ENCODE data around the gene GTF2IRD1. TPM values are rescaled to one million over a fixed set of nuclear protein-coding genes. Genes with fewer than 3 reads are reported as not detected.

Gene GTF2IRD1
- total RNA-seq, 1 experiment from 2014 or later = 53.6 TPM

DNA sequence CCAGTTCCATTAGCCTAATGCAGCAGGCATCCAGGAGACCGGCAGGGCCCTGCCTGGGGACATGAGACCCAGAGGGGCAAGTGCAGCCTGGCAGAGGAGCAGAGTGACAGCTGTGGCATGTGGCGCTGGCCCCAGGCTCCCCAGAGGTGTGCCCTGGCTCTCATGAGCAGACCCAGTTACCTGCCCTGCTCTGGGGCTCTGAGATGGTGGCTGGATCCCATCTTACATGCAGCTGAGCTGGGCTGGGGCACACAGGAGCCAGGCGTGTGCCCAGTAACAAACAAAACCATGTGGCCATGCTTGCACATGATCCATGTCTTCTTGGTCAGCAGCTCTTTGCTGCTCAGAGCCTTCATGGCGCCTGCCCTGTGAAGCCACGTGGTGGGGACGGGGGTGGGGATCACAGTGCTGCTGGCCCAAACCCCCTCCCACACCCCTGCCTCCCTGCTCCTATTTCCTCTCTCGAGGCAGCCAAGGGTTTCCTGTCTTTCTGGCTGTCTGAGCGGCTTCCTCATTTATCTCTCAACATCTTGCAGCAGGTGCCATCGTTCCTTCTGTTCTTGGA lies 163.6 kb downstream of the GTF2IRD1 start:
- CTCF ChIA-PET = interaction anchor here (0.7 kb wide), 1 partner anchor 193 kb away, joined by 3 read pairs; no protein-coding TSS in a partner anchor
- no peaks in the 10 kb centered on the region for H3K27me3 Mint-ChIP-seq (ENCODE audit: insufficient read depth, unreplicated experiment)
- Histone ChIP-seq H3K36me3 (ENCODE audit: control insufficient read depth, insufficient read depth, low read length) (no peaks in the 10 kb centered on the region), H3K4me1 (no peaks in the 10 kb centered on the region), H3K9me3 (no peaks in the 10 kb centered on the region), H3K4me3 (ENCODE audit: low read depth, low read length) (no peak overlapping the region), H3K27me3 (replicated peaks; ENCODE audit: control insufficient read depth, insufficient read depth, low read length) (no peaks in the 10 kb centered on the region)
- peaks cover 3% of the 10 kb centered on the region for H3K36me3 Mint-ChIP-seq (ENCODE audit: insufficient read depth, unreplicated experiment)
- POLR2A ChIA-PET = interaction anchor here (0.6 kb wide), 1 partner anchor 273 kb away, joined by 6 read pairs; no protein-coding TSS in a partner anchor
- H3K9me3 Mint-ChIP-seq (ENCODE audit: unreplicated experiment) = no peaks in the 10 kb centered on the region
- DNase-seq = no peak
- no peak overlapping the region for H3K4me3 Mint-ChIP-seq (ENCODE audit: unreplicated experiment)
- BruUV-seq (replicated peaks) = no TSS peak
- TF ChIP-seq, protein P1, sequence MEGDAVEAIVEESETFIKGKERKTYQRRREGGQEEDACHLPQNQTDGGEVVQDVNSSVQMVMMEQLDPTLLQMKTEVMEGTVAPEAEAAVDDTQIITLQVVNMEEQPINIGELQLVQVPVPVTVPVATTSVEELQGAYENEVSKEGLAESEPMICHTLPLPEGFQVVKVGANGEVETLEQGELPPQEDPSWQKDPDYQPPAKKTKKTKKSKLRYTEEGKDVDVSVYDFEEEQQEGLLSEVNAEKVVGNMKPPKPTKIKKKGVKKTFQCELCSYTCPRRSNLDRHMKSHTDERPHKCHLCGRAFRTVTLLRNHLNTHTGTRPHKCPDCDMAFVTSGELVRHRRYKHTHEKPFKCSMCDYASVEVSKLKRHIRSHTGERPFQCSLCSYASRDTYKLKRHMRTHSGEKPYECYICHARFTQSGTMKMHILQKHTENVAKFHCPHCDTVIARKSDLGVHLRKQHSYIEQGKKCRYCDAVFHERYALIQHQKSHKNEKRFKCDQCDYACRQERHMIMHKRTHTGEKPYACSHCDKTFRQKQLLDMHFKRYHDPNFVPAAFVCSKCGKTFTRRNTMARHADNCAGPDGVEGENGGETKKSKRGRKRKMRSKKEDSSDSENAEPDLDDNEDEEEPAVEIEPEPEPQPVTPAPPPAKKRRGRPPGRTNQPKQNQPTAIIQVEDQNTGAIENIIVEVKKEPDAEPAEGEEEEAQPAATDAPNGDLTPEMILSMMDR (IDR thresholded peaks at IDR 0.05; ENCODE audit: insufficient read depth in 1 of 2, low read depth in 1 of 2, low read length in 1 of 2, severe bottlenecking in 1 of 2, unreplicated experiment in 1 of 2) = no peak
- H3K27ac Mint-ChIP-seq (ENCODE audit: unreplicated experiment) = no peak overlapping the region
- H3K4me1 Mint-ChIP-seq (ENCODE audit: low read depth, unreplicated experiment) = peaks cover 5% of the 10 kb centered on the region
- intact Hi-C loops (cut with micrococcal nuclease; ENCODE audit: unreplicated experiment) = no loop called here

GRCh38 chr7:74619235-74619860 lies 165.6 kb downstream of the GTF2IRD1 start:
- ChIA-PET POLR2A (no interaction called here), CTCF (interaction anchor here (0.6 kb wide), 2 partner anchors 38 kb away, joined by 5 read pairs; partner anchors contain the start of gene GTF2I)
- BruUV-seq (replicated peaks) = no TSS peak
- TF ChIP-seq, protein P1 (IDR thresholded peaks at IDR 0.05; ENCODE audit: insufficient read depth in 1 of 2, low read depth in 1 of 2, low read length in 1 of 2, severe bottlenecking in 1 of 2, unreplicated experiment in 1 of 2) = no peak
- H3K4me3 ChIP-seq (ENCODE audit: low read depth, low read length) = no peak overlapping the region
- Mint-ChIP-seq H3K27ac (ENCODE audit: unreplicated experiment) (no peak overlapping the region), H3K27me3 (ENCODE audit: insufficient read depth, unreplicated experiment) (no peaks in the 10 kb centered on the region), H3K9me3 (ENCODE audit: unreplicated experiment) (no peaks in the 10 kb centered on the region), H3K4me3 (ENCODE audit: unreplicated experiment) (no peak overlapping the region), H3K36me3 (ENCODE audit: insufficient read depth, unreplicated experiment) (no peaks in the 10 kb centered on the region), H3K4me1 (ENCODE audit: low read depth, unreplicated experiment) (no peaks in the 10 kb centered on the region)
- no peaks in the 10 kb centered on the region for H3K27me3 ChIP-seq (replicated peaks; ENCODE audit: control insufficient read depth, insufficient read depth, low read length)
- DNase-seq = no peak
- intact Hi-C loops (cut with micrococcal nuclease; ENCODE audit: unreplicated experiment) = no loop called here
- H3K36me3 ChIP-seq (ENCODE audit: control insufficient read depth, insufficient read depth, low read length) = no peaks in the 10 kb centered on the region
- no peaks in the 10 kb centered on the region for H3K4me1 ChIP-seq
- no peaks in the 10 kb centered on the region for H3K9me3 ChIP-seq

- no peaks in the 10 kb centered on the region for H3K27me3 Mint-ChIP-seq (ENCODE audit: insufficient read depth, unreplicated experiment)
- no peaks in the 10 kb centered on the region for H3K36me3 Mint-ChIP-seq (ENCODE audit: insufficient read depth, unreplicated experiment)
- Histone ChIP-seq H3K4me1 (no peaks in the 10 kb centered on the region), H3K27me3 (replicated peaks; ENCODE audit: control insufficient read depth, insufficient read depth, low read length) (no peaks in the 10 kb centered on the region), H3K4me3 (ENCODE audit: low read depth, low read length) (no peak overlapping the region), H3K9me3 (no peaks in the 10 kb centered on the region), H3K36me3 (ENCODE audit: control insufficient read depth, insufficient read depth, low read length) (no peaks in the 10 kb centered on the region)
- TF ChIP-seq, protein P1 (IDR thresholded peaks at IDR 0.05; ENCODE audit: insufficient read depth in 1 of 2, low read depth in 1 of 2, low read length in 1 of 2, severe bottlenecking in 1 of 2, unreplicated experiment in 1 of 2) = no peak
- ChIA-PET CTCF (interaction anchor here (0.6 kb wide), 1 partner anchor 108 kb away, joined by 5 read pairs; no protein-coding TSS in a partner anchor), POLR2A (no interaction called here)
- intact Hi-C loops (cut with micrococcal nuclease; ENCODE audit: unreplicated experiment) = no loop called here
- H3K4me1 Mint-ChIP-seq (ENCODE audit: low read depth, unreplicated experiment) = no peaks in the 10 kb centered on the region
- H3K4me3 Mint-ChIP-seq (ENCODE audit: unreplicated experiment) = no peak overlapping the region
- BruUV-seq (replicated peaks) = no TSS peak
- H3K27ac Mint-ChIP-seq (ENCODE audit: unreplicated experiment) = no peak overlapping the region
- DNase-seq = no peak
- no peaks in the 10 kb centered on the region for H3K9me3 Mint-ChIP-seq (ENCODE audit: unreplicated experiment)
Measured at GRCh38 chr7:74622228-74622749, 168.6 kb downstream of the GTF2IRD1 start.
